GM18907 (cell line): Measurements from ENCODE around the gene EIPR1.

Experiments used
- ATAC-seq: cut with Tn5 transposase; IDR thresholded peaks from one replicate; pipeline ENCODE4 v1.9.1; 2021; ENCODE audit warnings: mild to moderate bottlenecking, moderate library complexity; ENCODE audit not compliant: unreplicated experiment

The EIPR1 gene

DNA sequence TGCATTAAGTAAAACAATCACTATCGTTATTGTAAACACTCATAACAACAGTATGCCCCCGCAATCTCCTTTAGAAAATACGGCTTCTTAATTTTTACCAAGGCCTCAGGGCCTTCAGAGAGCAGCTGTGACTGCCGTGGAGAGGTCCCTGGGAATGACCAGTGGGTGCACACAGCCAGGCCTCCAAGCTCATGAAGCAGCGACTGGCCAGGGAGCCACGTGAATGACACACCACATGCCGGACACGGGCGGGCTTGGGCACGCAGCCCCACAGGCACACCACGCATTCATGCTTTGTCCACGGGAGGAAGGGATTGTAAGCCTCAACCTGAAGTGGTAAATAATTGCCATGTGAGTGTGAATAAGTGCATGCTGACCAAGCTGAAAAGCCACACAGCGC lies 121.0 kb downstream of the EIPR1 start:
- ATAC-seq, result no peak

DNA sequence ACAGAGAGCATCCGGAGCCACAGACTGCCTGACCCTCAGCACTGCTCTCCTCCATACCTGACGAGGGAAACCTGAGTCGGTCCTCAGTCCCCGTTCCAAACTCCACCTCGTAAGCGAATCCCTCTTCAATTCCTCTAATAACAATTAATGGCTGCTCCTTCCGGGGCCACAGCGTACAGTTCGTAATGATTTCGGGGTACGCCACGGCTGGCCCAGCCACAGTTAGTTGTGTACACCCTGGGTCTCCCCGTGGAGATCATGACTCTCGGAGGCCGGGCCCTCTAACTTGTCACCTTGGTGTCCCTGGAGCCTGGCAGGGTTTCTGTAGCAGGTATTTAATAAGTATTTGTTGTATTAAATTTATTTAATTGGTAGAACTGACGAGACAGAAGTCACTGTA lies 121.5 kb downstream of the EIPR1 start:
- no peak for ATAC-seq

DNA sequence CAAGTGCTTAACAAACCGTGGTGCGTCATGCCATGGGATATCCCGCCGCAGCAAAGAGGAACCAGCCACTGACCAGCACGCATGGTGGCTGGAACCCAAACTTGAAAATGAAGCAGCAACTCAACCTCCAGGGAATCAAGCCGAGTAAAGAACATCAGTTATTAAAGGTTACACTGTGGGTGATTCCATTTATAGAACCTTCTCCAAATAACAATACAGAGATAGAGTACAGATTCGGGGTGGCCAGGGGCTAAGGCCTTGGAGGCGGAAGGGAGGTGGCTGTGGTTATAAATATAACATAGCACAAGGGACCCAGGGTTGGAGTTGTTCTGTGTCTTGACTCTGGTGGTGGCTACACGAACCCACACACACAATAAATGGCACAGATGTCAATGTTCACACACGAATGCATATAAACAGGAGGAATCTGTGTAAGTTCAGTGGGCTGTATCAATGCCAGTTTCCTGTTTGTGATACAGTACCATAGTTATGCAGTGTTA lies 123.1 kb downstream of the EIPR1 start:
- peak; percentile 81 for ATAC-seq

DNA sequence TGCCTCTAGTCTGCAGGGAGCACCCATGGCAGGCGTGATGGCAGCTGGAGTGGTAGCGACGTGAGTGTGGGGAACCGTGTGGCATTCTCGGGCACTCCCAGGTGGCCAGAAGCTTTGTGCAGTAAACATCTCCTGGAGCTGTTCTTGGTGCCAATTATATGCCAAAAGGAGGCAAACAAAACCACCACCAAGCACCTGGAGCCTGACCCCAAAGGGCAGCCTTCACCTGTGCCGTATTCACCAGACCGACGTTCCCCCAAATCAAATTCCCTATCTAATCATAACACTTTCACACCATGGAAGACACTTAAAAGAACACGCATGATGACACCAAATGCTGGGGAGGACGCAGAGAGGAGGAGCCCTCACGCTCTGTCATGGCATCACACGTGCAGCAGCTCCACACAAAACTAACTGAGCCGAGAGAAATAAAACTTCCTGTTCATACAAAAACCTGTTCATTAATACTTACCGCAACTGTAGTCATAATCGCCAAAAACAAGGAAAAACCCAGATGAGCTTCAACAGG lies 123.6 kb downstream of the EIPR1 start:
- ATAC-seq, result peak; percentile 2

DNA sequence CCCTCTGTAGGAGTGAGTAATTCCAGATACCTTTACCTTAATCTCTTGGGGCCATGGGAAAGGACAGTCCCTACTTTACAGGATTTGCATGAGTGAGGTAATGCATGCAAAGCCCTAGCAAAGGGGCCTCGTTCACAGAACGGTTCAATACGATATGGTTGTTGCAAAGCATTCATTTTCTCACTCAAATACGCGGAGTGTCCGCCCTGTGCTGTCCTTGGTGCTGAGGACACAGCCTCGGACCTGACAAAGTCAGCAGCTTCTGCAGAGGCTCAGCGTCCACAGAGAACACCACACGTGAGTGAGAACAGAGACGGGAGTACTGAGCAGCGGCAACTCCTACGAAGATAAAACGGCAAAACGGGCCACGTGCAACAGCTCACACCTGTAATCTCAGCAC lies 125.7 kb downstream of the EIPR1 start:
- ATAC-seq, result no peak

DNA sequence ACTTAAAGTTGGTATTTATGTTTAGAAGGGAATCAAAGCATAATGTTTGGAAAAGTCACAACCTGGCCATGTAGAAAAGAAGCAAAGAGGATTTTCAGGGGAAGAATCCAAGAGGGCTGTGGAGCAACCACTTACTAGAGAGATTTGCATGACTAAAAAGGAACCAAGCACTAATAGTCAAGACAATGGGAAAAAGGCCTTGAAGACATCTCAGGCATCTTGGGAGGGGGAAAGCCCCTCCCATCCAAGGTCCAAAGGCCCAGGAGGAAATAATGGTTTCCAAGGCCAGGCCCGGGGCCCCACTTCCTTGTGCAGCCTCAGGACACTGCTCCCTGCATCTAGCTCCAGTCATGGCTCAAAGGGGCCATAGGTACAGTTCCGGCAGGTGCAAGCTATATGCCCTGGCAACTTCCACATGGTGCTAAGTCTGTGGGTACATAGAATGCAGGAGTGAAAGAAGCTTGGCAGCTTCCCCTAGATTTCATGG lies 128.1 kb downstream of the EIPR1 start:
- ATAC-seq, result no peak

DNA sequence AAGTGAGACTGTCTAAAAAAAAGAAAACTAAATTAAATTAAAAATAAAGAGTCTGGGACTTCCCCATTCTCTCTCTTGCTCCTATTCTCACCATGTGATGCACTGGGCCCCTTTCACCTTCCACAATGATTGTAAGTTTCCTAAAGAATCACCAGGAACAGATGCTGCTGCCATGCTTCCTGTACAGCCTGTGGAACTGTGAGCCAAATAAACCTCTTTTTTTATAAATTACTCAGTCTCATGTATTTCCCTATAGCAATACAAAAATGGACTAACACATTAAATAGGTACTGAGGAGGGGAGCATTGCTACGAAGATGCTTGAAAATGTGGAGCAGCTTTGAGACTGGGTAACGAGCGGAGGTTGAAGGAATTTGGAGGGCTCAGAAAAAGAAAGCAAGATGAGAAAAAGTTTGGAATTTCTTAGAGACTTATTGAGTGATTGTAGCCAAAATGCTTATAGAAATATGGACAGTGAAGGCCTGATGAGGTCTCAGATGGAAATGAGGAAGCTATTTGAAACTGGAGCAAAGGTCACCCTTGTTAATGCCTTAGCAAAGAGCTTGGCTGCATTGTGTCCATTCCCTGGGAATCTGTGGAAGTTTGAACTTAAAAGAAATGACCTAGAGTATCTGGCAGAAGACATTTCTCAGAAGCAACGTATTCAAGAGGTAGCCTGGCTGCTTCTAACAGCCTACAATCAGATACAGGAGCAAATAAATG lies 128.7 kb downstream of the EIPR1 start:
- no peak for ATAC-seq

DNA sequence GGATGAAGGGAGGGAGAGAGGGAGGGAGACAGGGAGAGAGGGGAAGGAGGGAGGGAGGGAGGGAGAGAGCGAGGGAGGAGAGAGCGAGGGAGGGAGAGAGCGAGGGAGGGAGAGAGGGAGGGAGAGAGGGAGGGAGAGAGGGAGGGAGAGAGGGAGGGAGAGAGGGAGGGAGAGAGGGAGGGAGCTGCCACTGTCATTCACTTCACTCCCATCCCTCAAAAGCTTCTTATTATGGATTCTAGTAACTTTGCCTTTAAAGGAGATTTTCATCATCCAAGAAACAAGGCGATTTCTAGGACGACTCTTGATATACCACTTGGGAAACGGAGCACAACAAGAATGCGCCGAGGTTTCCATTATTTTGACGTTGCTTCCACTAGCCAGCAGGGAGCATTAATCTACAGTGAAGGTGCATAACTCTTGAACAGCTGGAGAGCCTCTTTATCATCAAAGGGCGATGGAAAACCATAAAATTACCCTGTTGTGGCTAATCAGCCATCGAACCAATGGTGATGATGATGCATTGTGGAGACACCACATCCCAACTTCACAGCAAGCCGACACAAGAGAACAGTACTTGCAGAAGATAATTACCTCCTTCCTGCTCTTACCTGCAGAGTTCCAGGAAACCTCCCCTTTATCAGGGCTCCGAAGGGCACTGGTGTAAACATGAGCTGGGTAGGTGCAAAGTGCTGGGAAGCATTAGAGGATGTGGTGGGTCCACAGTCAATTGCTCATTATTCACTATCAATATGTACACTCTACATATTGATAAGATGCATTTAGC lies 130.5 kb downstream of the EIPR1 start:
- no peak for ATAC-seq

DNA sequence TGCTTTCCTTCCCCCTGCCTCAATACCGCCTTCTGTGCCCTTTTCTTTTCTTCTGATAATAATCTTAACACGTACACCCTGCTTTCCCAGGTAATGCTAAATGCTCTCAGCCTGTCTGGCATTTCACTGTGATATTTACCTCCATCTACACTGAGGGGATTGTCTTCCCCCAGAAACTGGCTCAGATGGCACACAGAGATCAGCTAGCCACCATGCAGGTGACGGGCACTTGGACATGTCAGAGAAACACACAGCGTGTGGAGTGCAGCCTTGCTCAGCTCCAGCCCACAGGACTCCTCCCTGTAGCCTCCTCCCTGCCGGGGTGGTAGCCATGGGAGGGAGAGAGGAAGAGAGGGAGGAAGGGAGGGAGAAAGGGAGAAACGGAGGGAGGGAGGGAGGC lies 131.2 kb downstream of the EIPR1 start:
- no peak for ATAC-seq

DNA sequence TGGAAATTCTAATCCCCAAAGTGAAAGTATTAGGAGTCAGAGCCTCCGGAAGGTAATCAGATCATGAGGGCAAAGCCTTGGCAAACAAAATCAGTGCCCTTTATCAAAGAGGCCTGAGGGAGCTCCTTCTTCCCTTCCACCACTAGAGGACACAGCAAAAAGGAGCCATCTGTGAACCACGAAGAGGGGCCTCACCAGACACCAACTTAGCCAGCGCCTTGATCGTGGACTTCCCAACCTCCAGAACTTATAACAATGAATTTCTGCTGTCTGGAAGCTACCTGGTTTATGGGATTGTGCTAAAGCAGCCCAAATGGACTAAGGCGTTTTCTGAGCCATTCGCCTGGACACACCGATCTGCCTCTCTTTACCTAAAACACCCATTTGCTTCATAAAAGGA lies 133.1 kb downstream of the EIPR1 start:
- ATAC-seq, result no peak

DNA sequence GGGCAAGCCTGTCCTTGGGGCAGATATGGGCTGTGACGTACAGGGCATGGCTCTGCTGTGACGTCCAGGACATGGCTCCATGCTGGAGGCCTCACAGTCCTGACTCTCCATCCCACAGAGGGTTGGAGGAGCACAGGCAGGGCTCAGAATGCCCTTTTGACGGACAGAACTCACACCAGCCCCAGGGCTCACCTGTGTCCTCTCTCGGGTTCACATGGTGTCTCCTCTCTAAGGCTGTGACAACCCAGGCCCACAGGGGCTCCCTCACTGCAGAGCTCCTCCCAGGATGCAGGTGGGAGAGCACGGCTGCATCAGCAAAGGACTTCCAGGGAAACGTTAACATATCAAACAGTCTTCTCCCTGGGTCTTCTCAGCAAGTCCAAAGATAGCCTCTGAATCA lies 133.8 kb downstream of the EIPR1 start:
- no peak for ATAC-seq

DNA sequence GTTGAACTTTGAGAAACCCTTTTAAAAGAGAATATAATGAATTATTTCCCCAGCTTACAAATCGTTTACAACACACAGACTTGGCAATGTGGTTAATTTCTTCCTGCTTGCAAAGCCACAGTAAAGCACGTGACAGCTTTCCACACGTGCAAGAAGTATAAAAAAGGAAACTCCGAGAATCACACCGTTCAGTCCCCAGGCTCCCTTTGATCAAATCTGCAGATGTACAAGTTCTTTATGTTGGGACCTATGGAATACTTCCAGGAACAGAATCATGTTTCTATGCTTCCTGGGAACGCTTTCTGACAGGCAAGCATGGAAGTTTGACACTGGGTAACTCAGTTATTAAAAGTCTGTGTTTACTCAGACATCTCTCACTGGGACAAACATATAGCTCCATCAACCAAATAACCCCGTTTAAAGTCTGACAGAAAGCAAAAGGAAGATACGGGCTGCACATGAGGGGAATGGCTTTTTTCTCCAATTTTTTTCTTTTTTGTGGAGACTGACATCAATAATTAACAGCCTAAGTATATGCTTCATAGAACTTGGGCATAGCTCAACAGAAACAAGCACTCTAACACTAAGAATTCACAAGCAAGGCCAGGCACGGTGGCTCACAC lies 134.8 kb downstream of the EIPR1 start:
- peak; percentile 80 for ATAC-seq

DNA sequence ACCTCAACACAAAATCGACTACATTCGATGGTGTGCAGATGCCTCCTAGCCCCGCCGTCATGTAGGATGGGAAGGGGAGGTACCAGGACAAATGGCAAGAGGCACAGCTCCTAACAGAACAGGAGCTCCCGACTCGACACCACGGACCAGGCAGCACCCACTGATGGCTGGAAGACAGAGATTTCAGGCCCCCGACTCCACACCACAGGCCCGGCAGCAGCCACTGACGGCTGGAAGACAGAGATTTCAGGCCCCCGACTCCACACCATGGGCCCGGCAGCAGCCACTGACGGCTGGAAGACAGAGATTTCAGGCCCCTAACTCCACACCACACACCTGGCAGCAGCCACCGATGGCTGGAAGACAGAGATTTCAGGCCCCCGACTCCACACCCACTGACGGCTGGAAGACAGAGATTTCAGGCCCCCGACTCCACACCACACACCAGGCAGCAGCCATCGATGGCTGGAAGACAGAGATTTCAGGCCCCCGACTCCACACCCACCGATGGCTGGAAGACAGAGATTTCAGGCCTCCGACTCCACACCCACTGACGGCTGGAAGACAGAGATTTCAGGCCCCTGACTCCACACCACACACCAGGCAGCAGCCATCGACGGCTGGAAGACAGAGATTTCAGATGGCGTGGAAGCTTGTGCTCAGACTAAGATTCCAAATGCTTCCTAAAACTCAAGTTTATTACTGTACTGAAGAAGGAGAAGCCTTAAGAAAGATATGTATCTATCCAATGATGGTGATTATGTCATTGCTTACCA lies 135.5 kb downstream of the EIPR1 start:
- peak; percentile 8 for ATAC-seq

DNA sequence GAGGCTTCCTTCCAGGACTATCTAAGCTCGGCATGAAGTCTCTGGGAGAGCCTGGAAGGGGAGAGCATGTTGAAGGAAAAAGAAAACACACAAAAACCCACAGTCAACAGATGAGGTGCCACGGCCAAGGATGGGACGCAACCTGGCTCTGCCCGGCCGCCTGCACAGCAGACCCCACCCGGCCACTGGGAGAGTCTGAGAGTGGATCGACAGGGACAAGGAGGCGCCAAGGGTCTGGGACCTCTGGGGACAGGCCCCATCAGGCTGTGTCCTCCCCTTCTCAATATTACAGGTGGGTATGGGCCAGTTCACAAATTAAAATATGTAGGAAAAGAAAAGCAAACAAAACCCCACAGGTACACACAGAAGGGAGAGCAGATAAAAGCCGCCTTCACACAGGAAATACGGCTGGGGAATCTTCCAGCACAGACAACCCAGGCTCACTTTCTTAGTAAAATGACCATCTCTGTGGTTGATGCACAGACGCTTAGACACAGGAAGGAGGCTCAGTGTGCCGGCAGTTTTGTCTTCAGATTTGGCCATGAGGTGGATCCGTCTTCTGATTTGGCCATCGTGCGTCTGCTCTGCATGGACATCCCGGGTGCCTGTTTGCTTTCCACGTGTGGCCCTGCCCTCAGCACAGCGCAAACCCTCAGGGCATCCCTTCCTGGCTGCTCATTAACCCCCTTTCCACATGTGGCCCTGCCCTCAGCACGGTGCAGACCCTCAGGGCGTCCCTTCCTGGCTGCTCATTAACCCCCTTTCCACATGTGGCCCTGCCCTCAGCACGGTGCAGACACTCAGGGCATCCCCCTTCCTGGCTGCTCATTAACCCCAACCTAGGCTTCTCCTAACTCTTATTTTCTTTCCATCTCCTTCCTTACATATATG lies 138.4 kb downstream of the EIPR1 start:
- peak; percentile 69 for ATAC-seq

DNA sequence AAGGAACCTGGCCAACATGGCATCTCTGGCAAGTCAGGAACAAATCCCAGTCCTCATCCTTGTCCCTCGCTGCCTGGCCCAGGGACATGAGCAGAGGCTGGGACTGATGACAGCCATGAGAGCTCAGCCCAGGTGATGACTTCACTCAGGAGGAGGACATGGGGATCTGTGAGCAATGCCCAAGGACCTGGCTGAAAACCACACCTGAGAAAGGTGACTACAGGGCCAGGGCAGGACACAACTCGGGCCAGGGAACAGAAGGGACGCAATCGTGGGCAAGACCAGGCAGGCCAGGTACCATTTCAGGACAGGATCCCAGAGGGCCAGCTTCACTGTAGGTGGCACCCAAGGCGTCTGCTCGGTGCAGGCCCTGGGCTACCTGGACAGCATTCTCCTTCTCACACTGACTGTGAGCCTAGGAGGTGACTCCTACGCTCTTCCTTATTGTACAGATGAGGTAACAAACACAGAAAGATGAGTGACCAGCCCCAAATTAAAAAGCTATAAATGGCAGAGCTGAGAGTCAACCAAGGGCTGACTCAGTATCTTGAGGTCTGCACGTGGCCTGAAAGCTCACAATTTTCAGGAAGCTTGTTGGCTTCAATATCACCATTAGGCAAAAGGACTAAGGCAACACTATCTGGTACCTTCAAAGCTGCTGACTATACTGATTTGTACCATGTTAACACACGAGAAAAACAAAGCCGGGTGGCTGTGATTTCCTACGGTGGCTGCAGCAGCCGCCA lies 141.1 kb downstream of the EIPR1 start:
- ATAC-seq, result no peak

DNA sequence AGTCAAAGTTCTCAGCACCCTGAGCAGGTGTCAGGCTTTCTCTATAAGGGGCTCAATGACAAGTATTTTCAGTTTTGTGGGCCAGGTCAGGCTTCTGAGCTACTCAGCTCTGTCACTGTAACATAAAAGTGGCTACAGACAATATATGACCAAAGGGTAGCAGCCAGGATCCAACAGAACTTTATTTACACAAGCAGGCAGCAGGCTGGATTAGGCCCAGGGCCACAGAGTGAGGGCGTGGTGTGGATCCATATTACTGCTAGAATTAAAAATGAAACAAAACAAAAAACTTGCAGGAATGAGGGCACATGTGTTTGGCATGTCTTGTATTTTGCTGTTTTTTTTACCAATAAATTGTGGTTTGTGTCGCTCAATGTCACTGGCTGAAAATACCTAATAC lies 143.7 kb downstream of the EIPR1 start:
- no peak for ATAC-seq

DNA sequence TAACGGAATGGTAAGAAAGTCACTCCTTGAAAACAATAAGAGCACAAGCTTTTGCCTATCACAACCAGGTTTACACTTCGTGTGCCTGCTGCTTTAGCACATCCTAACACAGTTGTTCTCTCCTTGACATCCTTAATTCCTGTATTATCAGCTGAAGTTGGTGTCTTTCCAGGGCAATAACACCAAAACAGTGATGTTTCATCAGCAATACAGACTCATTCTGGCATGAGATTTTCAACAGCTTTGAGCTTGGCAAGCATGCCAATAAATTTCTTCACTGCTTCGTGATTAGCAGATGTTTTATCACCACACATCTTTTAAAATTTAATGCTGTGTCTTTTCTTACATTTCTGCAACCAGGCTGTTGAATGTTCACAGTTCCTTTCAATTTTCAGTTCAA lies 148.4 kb downstream of the EIPR1 start:
- ATAC-seq, result no peak

DNA sequence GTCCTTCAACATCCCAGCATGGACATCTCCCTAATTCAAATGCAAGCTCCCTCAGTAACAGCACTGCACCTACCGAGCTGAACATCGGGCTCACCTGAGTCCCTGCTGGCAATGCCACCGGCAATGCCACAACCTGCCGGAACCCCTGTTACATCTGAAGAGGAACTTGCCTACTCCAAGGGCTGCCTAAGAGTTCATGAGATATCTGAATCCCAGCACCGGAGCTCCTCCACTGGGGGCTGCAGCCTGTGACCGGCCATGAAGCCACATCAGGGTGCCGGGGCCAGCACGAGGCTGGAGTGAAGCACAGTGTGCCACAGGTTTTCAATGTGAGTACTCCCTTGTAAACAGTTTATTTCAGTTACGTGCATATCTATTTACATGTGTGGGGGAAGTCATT lies 152.9 kb downstream of the EIPR1 start:
- no peak for ATAC-seq
